Gastrocnemius medialis (tissue), 4 donors: ENCODE data around the gene SAMD1.

Experiments
- POLR2A ChIP-seq, 2 donors: fragments of 450-650 bp; IDR thresholded peaks; one replicate each; pipeline ENCODE4 v1.6.1; 2017; ENCODE audit warnings: antibody characterized with exemption in 2 of 2, mild to moderate bottlenecking in 2 of 2, moderate library complexity in 2 of 2
- TF ChIP-seq, protein P1 (sequence below), 5 experiments: fragments of 450-650 bp in 3 of 5; fragments of 200-600 bp in 2 of 5; sonication (generic) in 2 of 5; IDR thresholded peaks in 4 of 5; conservative IDR thresholded peaks in 1 of 5; 1 replicate in 4 of 5; 2 replicates in 1 of 5; pipeline ENCODE4 v1.5.1; 2016 to 2019; ENCODE audit warnings: antibody characterized with exemption in 5 of 5, mild to moderate bottlenecking in 3 of 5, moderate library complexity in 3 of 5

- TF ChIP-seq, protein P1, sequence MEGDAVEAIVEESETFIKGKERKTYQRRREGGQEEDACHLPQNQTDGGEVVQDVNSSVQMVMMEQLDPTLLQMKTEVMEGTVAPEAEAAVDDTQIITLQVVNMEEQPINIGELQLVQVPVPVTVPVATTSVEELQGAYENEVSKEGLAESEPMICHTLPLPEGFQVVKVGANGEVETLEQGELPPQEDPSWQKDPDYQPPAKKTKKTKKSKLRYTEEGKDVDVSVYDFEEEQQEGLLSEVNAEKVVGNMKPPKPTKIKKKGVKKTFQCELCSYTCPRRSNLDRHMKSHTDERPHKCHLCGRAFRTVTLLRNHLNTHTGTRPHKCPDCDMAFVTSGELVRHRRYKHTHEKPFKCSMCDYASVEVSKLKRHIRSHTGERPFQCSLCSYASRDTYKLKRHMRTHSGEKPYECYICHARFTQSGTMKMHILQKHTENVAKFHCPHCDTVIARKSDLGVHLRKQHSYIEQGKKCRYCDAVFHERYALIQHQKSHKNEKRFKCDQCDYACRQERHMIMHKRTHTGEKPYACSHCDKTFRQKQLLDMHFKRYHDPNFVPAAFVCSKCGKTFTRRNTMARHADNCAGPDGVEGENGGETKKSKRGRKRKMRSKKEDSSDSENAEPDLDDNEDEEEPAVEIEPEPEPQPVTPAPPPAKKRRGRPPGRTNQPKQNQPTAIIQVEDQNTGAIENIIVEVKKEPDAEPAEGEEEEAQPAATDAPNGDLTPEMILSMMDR (IDR thresholded peaks at IDR 0.05 in 4 of 5, conservative IDR thresholded peaks at IDR 0.05 in 1 of 5) = no peak
- TF ChIP-seq POLR2A (IDR thresholded peaks at IDR 0.05) = no peak
Measured at GRCh38 chr19:14103310-14103709, 12.8 kb upstream of the SAMD1 start.
